Measurements from ENCODE around the gene VTI1B. TPM values are rescaled to one million over a fixed set of nuclear protein-coding genes. Genes with fewer than 3 reads are reported as not detected.

The VTI1B gene
- total and polyA plus RNA-seq, 3 experiments from 2014 or later: 81.4 to 94.4 (median 93.7) TPM

- Histone ChIP-seq H3K9me3 (ENCODE audit: low read length) (no peaks in the 10 kb centered on the region), H3K27ac (ENCODE audit: low read depth, low read length) (peak overlapping the region; percentile 93), H3K4me1 (ENCODE audit: insufficient read depth, low read length) (peaks cover 33% of the 10 kb centered on the region), H3K4me3 (ENCODE audit: low read length) (peak overlapping the region; percentile 69), H3K27me3 (ENCODE audit: insufficient read depth, low read length, poor library complexity, severe bottlenecking) (no peaks in the 10 kb centered on the region), H3K36me3 (ENCODE audit: insufficient read depth, low read length) (no peaks in the 10 kb centered on the region)
- Mint-ChIP-seq H3K27ac (peak overlapping the region; percentile 83 to 95 (median 92)), H3K4me3 (peak overlapping the region; percentile 86 to 99 (median 94)), H3K4me1 (peaks cover 31 to 51% (median 48%) of the 10 kb centered on the region in 3 donors), H3K36me3 (peaks cover 0 to 29% (median 2%) of the 10 kb centered on the region in 3 donors), H3K9me3 (no peaks in the 10 kb centered on the region), H3K27me3 (no peaks in the 10 kb centered on the region)
- CTCF ChIA-PET: interaction anchor here (1.0 kb wide), 1 partner anchor 20 kb away, joined by 3 read pairs; the partner anchor contains the start of gene RDH11
- no peak for DNase-seq
- POLR2A ChIA-PET: interaction anchor here (1.0 to 1.6 kb wide), 3 partner anchors 20 to 142 kb away, joined by 3 to 4 read pairs (median 3); partner anchors contain the start of gene PIGH
These were observed 769 bp upstream of the VTI1B start for GRCh38 chr14:67675219-67675582.

GRCh38 chr14:67674139-67674479, 323 bp downstream of the VTI1B start:
- Histone ChIP-seq H3K27me3 (ENCODE audit: insufficient read depth, low read length, poor library complexity, severe bottlenecking) (no peaks in the 10 kb centered on the region), H3K27ac (ENCODE audit: low read depth, low read length) (peak overlapping the region; percentile 93), H3K4me1 (ENCODE audit: insufficient read depth, low read length) (peaks cover 36% of the 10 kb centered on the region), H3K36me3 (ENCODE audit: insufficient read depth, low read length) (no peaks in the 10 kb centered on the region), H3K4me3 (ENCODE audit: low read length) (peak overlapping the region; percentile 69), H3K9me3 (ENCODE audit: low read length) (no peaks in the 10 kb centered on the region)
- ChIA-PET POLR2A (interaction anchor here (1.2 to 1.6 kb wide), 2 partner anchors 21 to 74 kb away, joined by 4 to 9 read pairs; partner anchors contain the start of genes PIGH and RDH11), CTCF (interaction anchor here (1.0 to 1.7 kb wide), 4 partner anchors 17 to 55 kb away, joined by 3 to 6 read pairs (median 6); no protein-coding TSS in a partner anchor)
- Mint-ChIP-seq H3K36me3 (peaks cover 0 to 29% (median 2%) of the 10 kb centered on the region in 3 donors), H3K27me3 (no peaks in the 10 kb centered on the region), H3K4me1 (peaks cover 38 to 61% (median 59%) of the 10 kb centered on the region in 3 donors), H3K9me3 (no peaks in the 10 kb centered on the region), H3K4me3 (peak overlapping the region; percentile 86 to 99 (median 94)), H3K27ac (peak overlapping the region; percentile 74 to 96 (median 90))
- DNase-seq: peak in 4 of 5 donors; percentile 51 to 67 (median 60)

DNA sequence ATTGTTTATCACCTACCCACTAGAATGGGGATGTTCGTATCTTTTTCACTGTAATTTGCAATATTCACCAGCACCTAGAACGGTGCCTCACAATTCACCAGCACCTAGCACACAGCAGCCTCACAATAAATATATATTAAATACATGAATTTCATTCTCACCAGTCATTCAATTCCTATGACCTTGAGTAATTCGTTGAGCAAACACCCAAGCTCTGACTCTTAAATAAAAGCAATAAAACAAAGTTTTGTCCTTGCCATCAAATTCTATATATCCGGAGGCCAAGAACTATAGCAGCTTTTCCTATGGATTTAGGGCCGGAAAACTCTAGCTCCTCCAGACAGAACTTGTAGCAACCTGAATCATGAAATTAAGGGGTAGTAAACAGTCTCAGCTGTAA, 981 bp downstream of the VTI1B start:
- no peaks in the 10 kb centered on the region for H3K9me3 Mint-ChIP-seq
- CTCF ChIA-PET: interaction anchor here (1.0 to 1.7 kb wide), 4 partner anchors 18 to 54 kb away, joined by 3 to 6 read pairs (median 6); no protein-coding TSS in a partner anchor
- DNase-seq: no peak
- Histone ChIP-seq H3K9me3 (ENCODE audit: low read length) (no peaks in the 10 kb centered on the region), H3K4me1 (ENCODE audit: insufficient read depth, low read length) (peaks cover 36% of the 10 kb centered on the region), H3K4me3 (ENCODE audit: low read length) (peak overlapping the region; percentile 69), H3K27me3 (ENCODE audit: insufficient read depth, low read length, poor library complexity, severe bottlenecking) (no peaks in the 10 kb centered on the region), H3K36me3 (ENCODE audit: insufficient read depth, low read length) (no peaks in the 10 kb centered on the region), H3K27ac (ENCODE audit: low read depth, low read length) (peak overlapping the region; percentile 93)
- no peaks in the 10 kb centered on the region for H3K27me3 Mint-ChIP-seq
- H3K4me1 Mint-ChIP-seq: peaks cover 44 to 68% (median 66%) of the 10 kb centered on the region in 3 donors
- peaks cover 0 to 25% (median 2%) of the 10 kb centered on the region in 3 donors for H3K36me3 Mint-ChIP-seq
- peak overlapping the region; percentile 86 to 99 (median 94) for H3K4me3 Mint-ChIP-seq
- peak overlapping the region; percentile 72 to 96 (median 90) for H3K27ac Mint-ChIP-seq
- POLR2A ChIA-PET: interaction anchor here (1.2 kb wide), 1 partner anchor 22 kb away, joined by 9 read pairs; the partner anchor contains the start of gene RDH11

- peak overlapping the region in 7 of 8 donors; percentile 35 to 92 (median 75) for H3K27ac Mint-ChIP-seq
- peaks cover 61 to 88% (median 82%) of the 10 kb centered on the region in 3 donors for H3K4me1 Mint-ChIP-seq
- CTCF ChIA-PET: interaction anchor here (1.0 to 3.3 kb wide), 3 partner anchors 36 to 241 kb away, joined by 3 to 11 read pairs (median 11); partner anchors contain the start of gene RAD51B
These were observed 5.9 kb downstream of the VTI1B start for GRCh38 chr14:67668559-67668958.

GRCh38 chr14:67666750-67667449, 7.5 kb downstream of the VTI1B start:
- Mint-ChIP-seq H3K27ac (peak overlapping the region in 7 of 8 donors; percentile 34 to 86 (median 63)), H3K9me3 (no peaks in the 10 kb centered on the region), H3K36me3 (peaks cover 0 to 19% (median 6%) of the 10 kb centered on the region in 3 donors), H3K4me3 (peak overlapping the region in 2 of 7 donors; percentile 17 to 78), H3K4me1 (peaks cover 57 to 82% (median 75%) of the 10 kb centered on the region in 3 donors), H3K27me3 (no peaks in the 10 kb centered on the region)
- no peak overlapping the region for H3K27ac ChIP-seq (ENCODE audit: low read depth, low read length)
- DNase-seq: peak in 2 of 5 donors; percentile 25 to 38
- no peak overlapping the region for H3K4me3 ChIP-seq (ENCODE audit: low read length)
- H3K4me1 ChIP-seq (ENCODE audit: insufficient read depth, low read length): peaks cover 23% of the 10 kb centered on the region
- ChIA-PET POLR2A (interaction anchor here (0.6 kb wide), 1 partner anchor 1139 kb away, joined by 10 read pairs; no protein-coding TSS in a partner anchor), CTCF (interaction anchor here (0.7 to 3.3 kb wide), 9 partner anchors 9 to 239 kb away, joined by 3 to 11 read pairs (median 4); partner anchors contain the start of genes ARG2 and PIGH)
- no peaks in the 10 kb centered on the region for H3K36me3 ChIP-seq (ENCODE audit: insufficient read depth, low read length)
- no peaks in the 10 kb centered on the region for H3K9me3 ChIP-seq (ENCODE audit: low read length)
- no peaks in the 10 kb centered on the region for H3K27me3 ChIP-seq (ENCODE audit: insufficient read depth, low read length, poor library complexity, severe bottlenecking)

More at GRCh38 chr14:67668559-67668958, 5.9 kb downstream of the VTI1B start:
- no peaks in the 10 kb centered on the region for H3K27me3 ChIP-seq (ENCODE audit: insufficient read depth, low read length, poor library complexity, severe bottlenecking)
- POLR2A ChIA-PET: interaction anchor here (0.7 kb wide), 1 partner anchor 35 kb away, joined by 3 read pairs; no protein-coding TSS in a partner anchor
- H3K4me1 ChIP-seq (ENCODE audit: insufficient read depth, low read length): peaks cover 37% of the 10 kb centered on the region
- H3K27ac ChIP-seq (ENCODE audit: low read depth, low read length): no peak overlapping the region
- H3K9me3 Mint-ChIP-seq: no peaks in the 10 kb centered on the region
- H3K36me3 ChIP-seq (ENCODE audit: insufficient read depth, low read length): no peaks in the 10 kb centered on the region
- H3K36me3 Mint-ChIP-seq: peaks cover 0 to 12% (median 2%) of the 10 kb centered on the region in 3 donors
- no peaks in the 10 kb centered on the region for H3K27me3 Mint-ChIP-seq
- peak overlapping the region in 3 of 7 donors; percentile 2 to 35 (median 35) for H3K4me3 Mint-ChIP-seq
- H3K9me3 ChIP-seq (ENCODE audit: low read length): no peaks in the 10 kb centered on the region
- peak in 1 of 5 donors; percentile 4 for DNase-seq
- H3K4me3 ChIP-seq (ENCODE audit: low read length): no peak overlapping the region

- no peak overlapping the region for H3K4me3 ChIP-seq (ENCODE audit: low read length)
- ChIA-PET POLR2A (no interaction called here), CTCF (interaction anchor here (1.1 to 3.3 kb wide), 4 partner anchors 13 to 241 kb away, joined by 3 to 11 read pairs (median 4); no protein-coding TSS in a partner anchor)
- peaks cover 0 to 23% (median 6%) of the 10 kb centered on the region in 3 donors for H3K36me3 Mint-ChIP-seq
- no peak for DNase-seq
- H3K27ac ChIP-seq (ENCODE audit: low read depth, low read length): no peak overlapping the region
- peaks cover 2% of the 10 kb centered on the region for H3K36me3 ChIP-seq (ENCODE audit: insufficient read depth, low read length)
- H3K27me3 Mint-ChIP-seq: no peaks in the 10 kb centered on the region
- peaks cover 18% of the 10 kb centered on the region for H3K4me1 ChIP-seq (ENCODE audit: insufficient read depth, low read length)
- no peaks in the 10 kb centered on the region for H3K9me3 Mint-ChIP-seq
- no peak overlapping the region for H3K4me3 Mint-ChIP-seq
- peaks cover 49 to 73% (median 65%) of the 10 kb centered on the region in 3 donors for H3K4me1 Mint-ChIP-seq
- H3K9me3 ChIP-seq (ENCODE audit: low read length): no peaks in the 10 kb centered on the region
- H3K27ac Mint-ChIP-seq: peak overlapping the region in 3 of 8 donors; percentile 47 to 77 (median 68)
- H3K27me3 ChIP-seq (ENCODE audit: insufficient read depth, low read length, poor library complexity, severe bottlenecking): no peaks in the 10 kb centered on the region
These were observed 8.6 kb downstream of the VTI1B start for GRCh38 chr14:67665868-67666267.

DNA sequence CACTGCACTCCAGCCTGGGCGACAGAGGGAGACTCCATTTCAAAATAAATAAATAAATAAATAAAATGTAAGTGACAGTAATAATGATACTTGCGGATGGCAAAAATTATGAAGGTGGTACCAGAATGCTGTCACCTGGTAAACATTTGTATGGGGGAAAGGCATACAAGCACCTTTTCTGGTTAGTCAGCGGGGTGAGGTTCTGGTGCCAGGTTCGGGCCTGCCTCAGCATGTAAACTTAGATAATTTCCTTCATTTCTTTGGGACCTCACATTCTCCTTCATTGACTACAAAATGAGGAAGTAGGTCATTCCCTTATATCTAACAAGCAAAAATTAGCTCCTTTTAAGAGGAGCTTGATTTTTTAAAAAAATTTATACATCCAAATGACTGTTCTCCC, 10.8 kb downstream of the VTI1B start:
- H3K36me3 ChIP-seq (ENCODE audit: insufficient read depth, low read length): peaks cover 14% of the 10 kb centered on the region
- H3K27ac ChIP-seq (ENCODE audit: low read depth, low read length): no peak overlapping the region
- no peak overlapping the region for H3K27ac Mint-ChIP-seq
- no peak overlapping the region for H3K4me3 ChIP-seq (ENCODE audit: low read length)
- ChIA-PET CTCF (interaction anchor here (1.1 to 1.5 kb wide), 2 partner anchors 93 to 137 kb away, joined by 3 to 6 read pairs; no protein-coding TSS in a partner anchor), POLR2A (no interaction called here)
- no peak for DNase-seq
- no peak overlapping the region for H3K4me3 Mint-ChIP-seq
- H3K9me3 ChIP-seq (ENCODE audit: low read length): no peaks in the 10 kb centered on the region
- H3K27me3 Mint-ChIP-seq: no peaks in the 10 kb centered on the region
- no peaks in the 10 kb centered on the region for H3K27me3 ChIP-seq (ENCODE audit: insufficient read depth, low read length, poor library complexity, severe bottlenecking)
- H3K9me3 Mint-ChIP-seq: no peaks in the 10 kb centered on the region
- peaks cover 1 to 40% (median 6%) of the 10 kb centered on the region in 3 donors for H3K36me3 Mint-ChIP-seq
- H3K4me1 ChIP-seq (ENCODE audit: insufficient read depth, low read length): peaks cover 13% of the 10 kb centered on the region
- peaks cover 35 to 55% (median 49%) of the 10 kb centered on the region in 3 donors for H3K4me1 Mint-ChIP-seq
